Lung (tissue), 12 donors: Measurements from ENCODE around the gene CD300A. TPM values are rescaled to one million over a fixed set of nuclear protein-coding genes. Genes with fewer than 3 reads are reported as not detected.
A peak's percentile ranks its signal among the peaks of the same experiment; 100 is the strongest.

Source experiments
- ATAC-seq: fragments of 200-7000 bp; cut with Tn5 transposase; one replicate; pipeline ENCODE4 v1.9.1; 2020; ENCODE audit warnings: moderate number of reproducible peaks; ENCODE audit not compliant: insufficient read depth, low FRiP score
- DNase-seq, 3 donors: peaks; one replicate each; pipeline ENCODE4 v3.0.0-alpha.2; 2013 to 2017
- H3K27ac ChIP-seq, 2 donors: one replicate each; pipeline ENCODE4 v1.5.1; 2013; ENCODE audit warnings: mild to moderate bottlenecking in 2 of 2, moderate library complexity in 2 of 2, control low read depth in 1 of 2, inconsistent platforms in 1 of 2, low read depth in 1 of 2, low read length in 1 of 2
- H3K27me3 ChIP-seq, 3 donors: one replicate each; pipeline ENCODE4 v1.5.1; 2013; ENCODE audit warnings: low read length in 2 of 3; ENCODE audit not compliant: control insufficient read depth in 3 of 3, insufficient read depth in 3 of 3
- H3K36me3 ChIP-seq, 4 donors: one replicate each; pipeline ENCODE4 v1.5.1; 2013; ENCODE audit warnings: low read length in 4 of 4, mild to moderate bottlenecking in 1 of 4, moderate library complexity in 1 of 4; ENCODE audit not compliant: control insufficient read depth in 4 of 4, insufficient read depth in 4 of 4
- H3K4me1 ChIP-seq, 5 donors: one replicate each; pipeline ENCODE4 v1.5.1; 2013; ENCODE audit warnings: low read length in 5 of 5, mild to moderate bottlenecking in 2 of 5, moderate library complexity in 1 of 5; ENCODE audit not compliant: control insufficient read depth in 5 of 5, insufficient read depth in 5 of 5
- H3K4me3 ChIP-seq: one replicate; pipeline ENCODE4 v1.5.1; 2013; ENCODE audit warnings: mild to moderate bottlenecking, control low read depth, moderate library complexity
- H3K9ac ChIP-seq, 2 donors: one replicate each; pipeline ENCODE4 v1.5.1; 2013; ENCODE audit warnings: low read length in 2 of 2, control low read depth in 1 of 2; ENCODE audit not compliant: insufficient read depth in 1 of 2
- H3K9me3 ChIP-seq, 4 donors: one replicate each; pipeline ENCODE4 v1.5.1; 2013; ENCODE audit warnings: low read length in 3 of 4, mild to moderate bottlenecking in 1 of 4, moderate library complexity in 1 of 4; ENCODE audit not compliant: control insufficient read depth in 4 of 4, insufficient read depth in 3 of 4
- WGBS, 2 donors: extraction: QIAGEN DNeasy Blood & Tissue Kit; methylation state at CpG; one replicate each; pipeline ENCODE4 v1.1.7; 2013; 5-methylcytosine and 5-hydroxymethylcytosine counted together
- polyA plus RNA-seq, 2 donors: library from polyadenylated mRNA; stranded (reverse); fragments of 200-250 nt; gene quantifications; one replicate each; pipeline ENCODE4 v1.2.1, GENCODE V29; 2013
- total RNA-seq, 2 donors: library from RNA; depleted of rRNA in 1 of 2; stranded (reverse); fragments of >200 nt in 1 of 2; gene quantifications; one replicate each; pipeline ENCODE4 v1.2.1, GENCODE V29; 2014 to 2021
- TF ChIP-seq, protein P1 (sequence below): IDR thresholded peaks from 2 replicates; pipeline ENCODE4 v1.5.1; 2012; ENCODE audit warnings: mild to moderate bottlenecking; ENCODE audit errors: control extremely low read depth, extremely low read depth
- donor health status: control.
- donor health status: control.
- donor health status: Bipolar disorder and iron deficiency.
- donor health status: healthy.
- donor health status: DM: yes; HTN: yes; CAD: no.

CD300A gene
- total and polyA plus RNA-seq, 4 donors = 8.0 to 66.3 (median 16.9) TPM

DNA sequence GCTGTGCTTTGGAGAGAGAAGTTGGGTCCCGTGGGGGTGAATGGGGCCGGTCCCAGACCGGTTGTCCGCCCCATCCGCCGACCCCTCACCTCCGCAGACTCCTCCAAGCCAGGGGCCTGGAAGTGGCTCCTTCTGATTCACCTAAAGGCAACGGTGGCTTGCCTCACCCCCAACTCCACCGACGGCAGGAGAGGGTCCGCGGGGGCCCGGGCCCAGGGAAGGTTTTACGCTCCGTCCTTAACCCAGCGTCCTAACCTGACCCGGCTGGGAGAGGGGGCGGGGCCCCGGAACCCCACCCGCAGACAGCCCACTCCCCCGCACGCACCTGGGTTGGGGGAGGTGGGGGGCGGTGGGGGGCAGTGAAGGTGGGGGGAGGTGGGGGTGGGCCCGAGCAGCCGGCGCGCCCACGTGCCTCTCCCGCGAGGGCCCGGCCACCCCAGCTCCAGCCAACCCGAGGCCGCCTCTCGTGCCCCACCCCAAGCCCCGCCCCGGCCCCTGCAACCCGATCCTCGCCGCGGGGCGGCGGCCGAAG lies 12.7 kb upstream of the CD300A start:
- peak overlapping the region in 1 of 2 donors; percentile 23 for H3K9ac ChIP-seq

DNA sequence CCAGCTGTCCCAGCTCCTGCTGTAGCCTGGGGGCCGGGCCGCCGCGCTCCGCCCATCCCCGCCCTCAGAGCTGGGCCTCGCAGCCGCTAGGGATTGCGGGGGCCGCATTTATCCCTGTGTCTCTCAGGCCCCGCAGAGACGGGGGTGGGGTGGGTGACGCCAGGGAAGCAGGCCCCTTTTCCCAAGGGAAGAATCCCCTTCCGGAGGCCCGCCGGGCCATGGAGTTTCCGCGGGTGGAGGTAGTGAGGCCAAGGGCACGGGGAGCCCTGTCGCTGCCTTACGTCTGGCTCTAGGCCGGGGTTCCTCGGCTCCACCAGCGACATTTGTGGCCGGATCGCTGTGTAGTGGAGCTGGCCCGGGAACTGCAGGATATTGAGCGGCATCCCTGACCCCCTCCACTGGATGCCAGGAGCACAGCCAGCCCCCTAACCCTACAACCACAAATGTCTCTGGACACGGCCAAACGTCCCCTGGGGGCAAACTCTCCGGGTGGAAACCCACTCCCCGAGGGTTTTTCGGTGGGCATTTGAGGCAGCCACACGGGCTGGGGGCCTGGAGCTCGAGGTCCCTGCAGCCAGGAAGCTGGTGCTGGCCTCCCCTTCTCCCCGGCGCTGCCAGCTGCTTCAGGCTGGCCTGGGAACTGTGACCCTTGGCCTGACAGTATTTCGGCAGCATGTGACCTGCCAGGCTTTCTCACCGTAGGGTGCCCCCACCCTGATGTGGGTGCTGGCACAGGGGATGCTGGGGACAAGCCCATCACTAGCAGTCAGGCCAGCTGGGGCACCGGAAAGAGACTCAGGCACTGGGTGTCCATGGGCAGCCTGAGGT lies 12.0 kb upstream of the CD300A start:
- peaks cover 5 to 28% (median 17%) of the 10 kb centered on the region in 5 donors for H3K4me1 ChIP-seq

More for the DNA sequence above, 12.7 kb upstream of the CD300A start:
- TF ChIP-seq, protein P1, sequence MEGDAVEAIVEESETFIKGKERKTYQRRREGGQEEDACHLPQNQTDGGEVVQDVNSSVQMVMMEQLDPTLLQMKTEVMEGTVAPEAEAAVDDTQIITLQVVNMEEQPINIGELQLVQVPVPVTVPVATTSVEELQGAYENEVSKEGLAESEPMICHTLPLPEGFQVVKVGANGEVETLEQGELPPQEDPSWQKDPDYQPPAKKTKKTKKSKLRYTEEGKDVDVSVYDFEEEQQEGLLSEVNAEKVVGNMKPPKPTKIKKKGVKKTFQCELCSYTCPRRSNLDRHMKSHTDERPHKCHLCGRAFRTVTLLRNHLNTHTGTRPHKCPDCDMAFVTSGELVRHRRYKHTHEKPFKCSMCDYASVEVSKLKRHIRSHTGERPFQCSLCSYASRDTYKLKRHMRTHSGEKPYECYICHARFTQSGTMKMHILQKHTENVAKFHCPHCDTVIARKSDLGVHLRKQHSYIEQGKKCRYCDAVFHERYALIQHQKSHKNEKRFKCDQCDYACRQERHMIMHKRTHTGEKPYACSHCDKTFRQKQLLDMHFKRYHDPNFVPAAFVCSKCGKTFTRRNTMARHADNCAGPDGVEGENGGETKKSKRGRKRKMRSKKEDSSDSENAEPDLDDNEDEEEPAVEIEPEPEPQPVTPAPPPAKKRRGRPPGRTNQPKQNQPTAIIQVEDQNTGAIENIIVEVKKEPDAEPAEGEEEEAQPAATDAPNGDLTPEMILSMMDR = no peak
- Histone ChIP-seq H3K36me3 (no peaks in the 10 kb centered on the region), H3K27me3 (no peaks in the 10 kb centered on the region), H3K4me3 (no peak overlapping the region), H3K9me3 (no peaks in the 10 kb centered on the region), H3K4me1 (peaks cover 5 to 28% (median 17%) of the 10 kb centered on the region in 5 donors), H3K27ac (peak overlapping the region; percentile 62 to 67)
- ATAC-seq (peak; percentile 96), DNase-seq (peak in 1 of 3 donors; percentile 34)
- 3 to 4% methylated on average over 29 to 43 of the region's 43 CpGs for WGBS, 2 donors

DNA sequence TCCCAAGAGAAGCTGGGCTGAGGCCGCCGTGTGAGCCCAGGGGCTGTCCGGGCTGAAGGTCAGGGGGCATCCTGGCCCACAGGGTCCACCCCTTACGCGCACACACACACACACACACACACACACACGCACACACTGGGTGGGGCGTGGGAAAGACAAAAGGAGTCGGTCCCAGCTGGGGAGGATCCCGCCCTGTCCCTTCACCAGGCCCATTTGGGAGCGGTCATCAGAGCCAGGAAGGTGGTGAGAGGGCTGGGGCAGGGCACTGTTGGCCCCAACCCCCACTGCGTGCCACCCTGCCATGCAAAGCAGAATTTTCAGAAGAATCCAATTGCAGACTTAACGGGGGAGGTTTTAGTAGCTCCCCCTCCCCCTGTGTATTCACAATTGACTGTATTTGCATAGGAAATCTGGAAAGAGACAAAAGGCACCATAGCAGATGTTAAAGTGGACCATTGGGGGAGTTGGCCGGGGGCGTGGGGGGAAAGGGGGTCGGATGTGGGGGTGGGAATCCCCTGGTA lies 11.3 kb upstream of the CD300A start:
- TF ChIP-seq, protein P1 = no peak
- Histone ChIP-seq H3K9me3 (no peaks in the 10 kb centered on the region), H3K27me3 (no peaks in the 10 kb centered on the region), H3K36me3 (no peaks in the 10 kb centered on the region), H3K27ac (peak overlapping the region; percentile 86 to 93), H3K9ac (peak overlapping the region in 1 of 2 donors; percentile 53), H3K4me3 (no peak overlapping the region), H3K4me1 (peaks cover 5 to 26% (median 17%) of the 10 kb centered on the region in 5 donors)
- 70 to 81% methylated on average over 12 to 15 of the region's 15 CpGs for WGBS, 2 donors
- no peak for DNase-seq
- no peak for ATAC-seq

More for the DNA sequence above, 12.0 kb upstream of the CD300A start:
- TF ChIP-seq, protein P1 = no peak
- WGBS, 2 donors = 14 to 20% methylated on average over 37 to 40 of the region's 40 CpGs
- ATAC-seq (peak; percentile 14), DNase-seq (peak; percentile 94 to 97 (median 96))
- peak overlapping the region; percentile 53 to 86 for H3K9ac ChIP-seq
- H3K27me3 ChIP-seq = no peaks in the 10 kb centered on the region
- peak overlapping the region; percentile 86 to 93 for H3K27ac ChIP-seq
- H3K9me3 ChIP-seq = no peaks in the 10 kb centered on the region
- H3K4me3 ChIP-seq = no peak overlapping the region
- H3K36me3 ChIP-seq = no peaks in the 10 kb centered on the region
